GM21576 (cell line): ENCODE data around the gene MICALL1.
"Not testable (repeated sequence)": the region's sequence is repeated elsewhere in the genome, so short reads cannot be mapped to it uniquely, and the experiment has no call there.

Experiments used
- ATAC-seq: cut with Tn5 transposase; IDR thresholded peaks from one replicate; pipeline ENCODE4 v1.9.1; 2021; ENCODE audit warnings: mild to moderate bottlenecking, moderate library complexity; ENCODE audit not compliant: unreplicated experiment

The MICALL1 gene

DNA sequence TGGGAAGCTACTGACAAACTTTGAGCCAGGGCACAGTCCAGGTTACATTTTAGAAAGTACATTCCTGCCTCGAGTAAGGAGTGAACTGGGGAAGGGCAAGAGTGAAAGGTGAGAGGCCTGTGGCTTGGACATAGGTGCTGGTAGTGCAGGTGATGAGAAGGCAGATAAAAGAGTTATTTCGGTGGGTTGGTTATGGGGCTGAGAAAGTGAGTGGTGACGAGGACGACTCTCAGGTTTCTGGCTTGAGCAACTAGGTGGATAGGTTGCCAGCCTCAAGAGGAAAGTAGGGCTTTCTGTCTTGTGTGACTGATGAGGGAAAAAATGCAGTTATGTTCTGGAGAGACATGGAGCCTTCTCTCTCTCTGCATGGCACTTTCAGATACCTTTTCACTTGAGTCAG lies 51.1 kb downstream of the MICALL1 start:
- no peak for ATAC-seq

DNA sequence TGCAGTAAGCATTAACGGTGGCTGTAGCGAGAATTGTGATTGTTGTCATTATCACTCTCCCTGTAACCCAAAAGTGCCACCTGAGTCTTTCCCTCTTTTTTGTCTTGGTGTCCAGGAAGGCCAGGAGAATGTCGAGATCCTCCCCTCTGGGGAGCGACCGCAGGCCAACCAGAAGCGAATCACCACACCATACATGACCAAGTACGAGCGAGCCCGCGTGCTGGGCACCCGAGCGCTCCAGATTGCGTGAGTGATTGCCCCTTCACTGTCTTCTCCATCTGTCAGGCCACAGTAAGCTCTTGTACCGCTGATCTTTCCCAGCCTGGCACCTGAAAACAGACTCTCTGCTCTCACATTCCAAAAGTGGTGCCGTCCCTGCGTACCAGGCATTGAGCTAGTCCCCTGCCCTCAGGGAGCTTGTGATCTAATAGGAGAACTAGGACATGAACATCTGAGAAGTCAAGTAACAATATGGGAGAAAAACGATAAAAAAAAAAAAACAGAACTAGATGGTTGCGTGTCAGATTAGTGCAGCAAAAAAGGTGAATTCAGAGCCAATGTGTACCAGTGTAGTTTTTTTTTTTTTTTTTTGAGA lies 53.2 kb downstream of the MICALL1 start:
- no peak for ATAC-seq

DNA sequence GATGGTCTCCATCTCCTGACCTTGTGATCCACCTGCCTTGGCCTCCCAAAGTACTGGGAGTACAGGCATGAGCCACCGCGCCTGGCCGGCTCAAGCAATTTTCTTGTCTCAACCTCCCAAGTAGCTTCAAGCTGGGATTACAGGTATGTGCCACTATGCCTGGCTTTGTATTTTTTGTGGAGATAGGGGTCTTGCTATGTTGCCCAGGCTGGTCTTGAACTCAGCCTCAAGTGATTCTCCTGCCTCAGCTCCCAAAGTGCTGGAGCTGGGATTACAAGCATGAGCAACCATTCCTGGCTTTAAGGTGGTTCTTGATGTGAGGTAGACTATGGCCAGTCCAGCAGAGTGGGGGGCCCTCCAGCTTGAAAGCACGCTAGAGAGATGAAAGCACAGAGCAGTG lies 55.0 kb downstream of the MICALL1 start:
- ATAC-seq, result no peak

DNA sequence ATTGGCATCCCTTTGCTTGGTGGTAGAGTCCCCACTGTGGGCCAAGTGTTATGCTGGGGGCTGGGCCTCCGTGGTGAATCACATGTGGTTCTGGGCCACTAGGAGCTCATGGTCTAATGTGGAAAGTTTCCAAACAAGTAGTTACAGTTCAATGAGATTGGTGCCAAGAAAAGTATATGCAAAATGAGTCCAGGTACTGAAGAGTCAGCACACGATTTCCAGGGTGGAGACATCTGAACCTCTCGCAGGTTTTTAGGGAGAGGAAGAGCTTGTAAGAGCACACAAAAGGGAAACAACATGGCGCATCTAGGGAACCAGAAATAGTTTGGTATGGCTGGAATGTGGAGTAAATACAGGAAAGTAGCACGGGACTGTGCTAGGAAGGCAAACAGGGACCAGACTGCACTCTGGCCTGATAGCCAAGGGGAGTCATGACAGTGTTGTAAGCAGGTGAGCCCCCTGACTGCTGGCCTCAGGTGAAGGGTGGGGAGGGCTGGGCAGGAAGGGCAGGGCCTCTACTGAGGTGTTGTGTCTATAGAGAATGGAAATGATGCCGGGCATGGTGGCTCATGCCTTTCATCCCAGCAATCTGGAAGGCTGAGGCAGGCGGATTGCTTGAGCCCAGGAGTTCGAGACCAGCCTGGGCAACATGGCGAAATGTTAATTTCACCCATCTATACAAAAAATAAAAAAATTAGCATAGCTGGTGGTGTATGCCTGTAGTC lies 60.0 kb downstream of the MICALL1 start:
- ATAC-seq, result no peak

DNA sequence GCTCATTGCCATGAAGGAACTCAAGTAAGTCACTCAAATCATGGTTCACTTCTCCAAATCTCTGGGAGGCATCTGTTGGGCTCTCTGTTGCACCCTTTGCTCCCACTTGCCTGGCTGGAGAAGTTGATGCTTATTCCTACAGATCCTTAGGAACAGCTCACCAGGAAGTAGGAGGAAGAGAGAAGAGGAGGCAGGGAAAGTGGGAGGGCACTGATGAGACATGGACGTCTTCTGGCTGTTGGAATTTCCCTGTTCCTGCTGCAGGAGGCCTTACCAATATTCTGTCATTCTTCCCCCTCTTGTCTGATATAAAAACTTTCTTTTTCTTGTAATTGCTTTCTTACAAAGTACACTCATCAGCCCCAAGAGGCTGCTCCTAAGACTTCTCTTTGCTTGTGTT lies 61.0 kb downstream of the MICALL1 start:
- ATAC-seq, result no peak

DNA sequence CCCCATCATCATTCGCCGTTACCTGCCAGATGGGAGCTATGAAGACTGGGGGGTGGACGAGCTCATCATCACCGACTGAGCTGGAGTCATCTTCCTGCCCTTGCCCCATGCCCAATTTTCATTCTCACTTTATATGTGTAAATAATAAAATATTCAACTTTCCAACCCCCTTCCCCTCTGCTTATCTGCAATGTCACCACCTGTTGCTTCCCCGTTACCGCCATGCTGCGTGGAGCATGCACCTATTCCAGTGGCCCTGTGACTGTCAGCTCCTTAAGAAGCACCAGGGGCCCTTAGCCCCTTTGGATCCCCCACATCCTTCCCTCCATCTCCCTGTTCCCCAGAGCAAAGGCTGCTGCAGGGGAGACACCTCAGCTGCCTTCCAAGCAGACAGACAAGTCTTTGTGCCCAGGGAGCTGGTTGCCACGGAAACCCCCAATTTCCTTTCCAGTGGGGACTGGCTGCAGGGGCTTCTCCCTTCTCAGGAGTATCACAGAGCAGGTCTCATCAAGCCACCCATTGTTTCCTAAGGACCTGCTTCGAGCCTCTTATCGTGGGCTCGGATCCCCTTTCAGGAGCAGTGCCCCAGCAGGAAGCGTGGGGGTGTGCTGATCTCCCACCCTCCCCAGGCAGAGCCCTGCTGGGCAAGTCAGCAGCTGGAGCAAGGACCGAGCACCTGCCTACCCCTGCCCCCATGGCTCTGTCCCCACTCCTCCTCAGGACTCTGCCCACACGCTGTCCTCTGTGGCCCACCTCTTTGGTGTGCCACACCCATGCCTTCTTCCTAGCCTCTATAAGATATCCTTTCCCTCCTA lies 61.7 kb downstream of the MICALL1 start:
- ATAC-seq, result no peak

DNA sequence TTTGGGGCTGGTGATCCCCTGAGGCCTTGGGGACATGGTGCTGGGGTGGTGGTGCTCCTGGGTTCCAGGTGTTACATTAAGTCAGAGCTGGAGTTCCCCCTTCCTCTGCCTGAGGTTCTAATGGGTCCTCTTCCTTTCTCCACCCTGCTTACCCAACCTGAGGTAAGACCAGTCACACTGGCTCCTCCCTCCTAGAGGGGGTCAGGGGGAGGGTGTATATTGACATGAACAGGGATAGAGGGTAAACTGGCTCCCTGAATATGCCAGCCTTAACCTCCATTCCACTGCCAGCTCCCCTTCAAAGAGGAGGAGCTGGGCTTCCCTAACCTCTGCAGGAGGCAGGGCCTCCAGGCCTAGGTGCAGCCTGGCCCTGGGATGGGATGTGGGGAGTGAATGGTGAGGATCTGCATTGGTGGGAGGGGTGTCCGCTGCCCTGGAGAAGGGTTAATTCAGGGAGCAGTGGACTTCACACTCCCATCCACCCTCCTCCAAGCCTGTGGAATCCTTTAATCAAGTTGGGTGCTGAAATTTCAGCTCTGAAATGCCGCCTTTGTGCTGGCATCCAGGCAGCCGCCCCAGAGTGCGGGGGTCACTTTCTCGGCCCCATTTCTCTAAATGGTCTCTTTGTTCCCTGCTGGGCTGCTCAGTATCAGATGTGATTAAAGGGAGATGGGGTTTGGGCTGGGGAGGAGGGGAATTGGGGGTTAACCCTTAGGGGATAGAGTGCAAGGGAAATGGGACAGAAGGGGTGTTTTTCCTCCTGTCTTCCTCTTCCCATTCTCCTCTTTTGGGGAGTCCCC lies 62.6 kb downstream of the MICALL1 start:
- ATAC-seq, result no peak

DNA sequence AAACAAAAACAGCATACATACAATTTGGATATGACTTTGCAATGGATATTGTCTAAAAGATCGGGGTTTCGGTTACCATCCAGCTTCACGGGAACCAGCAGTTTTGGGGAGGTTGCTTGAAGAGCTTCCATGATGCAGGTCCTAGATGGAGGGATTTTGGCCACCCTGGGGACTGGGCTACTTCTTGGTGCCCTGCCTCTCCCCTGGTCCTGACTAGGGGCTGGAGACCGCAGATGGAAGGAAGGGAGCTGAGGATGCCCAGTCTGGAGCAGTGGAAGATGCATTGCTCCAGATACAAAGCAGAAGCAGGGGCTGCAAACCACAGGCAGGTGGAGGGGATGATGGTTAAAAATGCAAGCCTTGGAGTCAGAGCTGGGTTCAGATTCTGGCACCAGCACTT lies 64.8 kb downstream of the MICALL1 start:
- ATAC-seq, result no peak

DNA sequence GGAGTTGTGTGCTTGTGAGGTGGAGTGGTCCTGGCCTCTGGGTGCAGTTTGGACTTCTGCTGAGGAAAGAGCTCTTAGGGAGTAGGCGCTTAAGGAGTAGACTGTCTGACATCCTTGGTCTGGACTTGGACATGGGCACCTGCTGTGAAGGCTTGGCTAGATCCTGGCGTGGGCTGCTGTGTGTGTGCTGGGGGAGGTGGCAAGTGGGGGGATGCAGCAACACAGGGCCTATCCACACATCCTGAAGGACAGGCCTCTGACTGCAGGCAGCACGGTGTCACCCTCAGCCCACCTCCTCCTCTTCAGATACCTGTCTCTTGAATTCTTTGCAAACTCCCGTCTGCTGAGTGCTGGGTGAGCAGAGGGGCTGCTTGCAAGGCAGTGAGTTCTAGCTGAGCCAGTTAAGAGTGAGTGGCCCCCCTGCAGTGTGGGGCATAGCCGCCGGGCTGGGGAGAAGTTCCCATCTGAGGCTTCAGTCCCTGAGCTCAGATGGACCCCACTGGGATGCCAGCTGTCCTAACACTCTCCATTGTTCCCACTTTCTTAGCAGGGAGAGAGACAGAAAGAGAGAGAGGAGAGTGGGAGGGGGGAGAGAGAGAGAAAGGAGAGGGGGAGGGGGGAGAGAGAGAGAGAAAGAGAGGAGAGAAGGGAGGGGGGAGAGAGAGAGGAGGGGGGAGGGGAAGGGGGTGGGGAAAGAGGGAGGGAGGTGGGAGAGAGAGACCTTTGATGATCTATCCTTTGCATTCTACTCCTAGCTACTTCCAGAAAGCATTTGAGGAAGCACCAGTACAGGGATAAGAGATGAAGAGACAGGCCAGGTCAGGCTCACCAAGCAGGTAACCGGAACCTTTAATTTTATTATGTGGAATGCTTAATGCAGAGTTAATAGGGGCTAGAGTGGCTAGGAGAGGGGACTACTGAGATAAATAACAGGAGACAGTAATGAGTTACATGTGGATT lies 65.7 kb downstream of the MICALL1 start:
- no peak for ATAC-seq

DNA sequence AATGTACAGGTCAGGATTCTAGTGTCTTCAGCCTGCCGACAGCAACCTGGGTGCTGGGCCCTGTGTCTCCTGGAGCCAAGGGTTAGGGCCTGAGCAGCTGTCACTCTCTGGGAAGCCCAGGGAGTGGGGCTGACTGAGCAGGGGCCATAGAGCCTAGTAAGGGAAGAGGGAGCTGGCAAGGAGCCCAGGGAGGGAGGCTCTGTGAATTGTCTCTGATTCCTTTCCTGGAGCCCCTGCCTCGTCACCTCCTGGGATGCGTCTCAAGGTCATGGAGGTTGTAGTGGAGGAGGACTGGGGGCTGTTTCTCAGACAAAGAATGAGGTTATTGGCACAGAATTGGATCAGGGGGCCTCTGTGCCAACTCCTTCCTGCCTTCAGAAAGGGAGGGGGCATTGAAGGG lies 66.4 kb downstream of the MICALL1 start:
- no peak for ATAC-seq

DNA sequence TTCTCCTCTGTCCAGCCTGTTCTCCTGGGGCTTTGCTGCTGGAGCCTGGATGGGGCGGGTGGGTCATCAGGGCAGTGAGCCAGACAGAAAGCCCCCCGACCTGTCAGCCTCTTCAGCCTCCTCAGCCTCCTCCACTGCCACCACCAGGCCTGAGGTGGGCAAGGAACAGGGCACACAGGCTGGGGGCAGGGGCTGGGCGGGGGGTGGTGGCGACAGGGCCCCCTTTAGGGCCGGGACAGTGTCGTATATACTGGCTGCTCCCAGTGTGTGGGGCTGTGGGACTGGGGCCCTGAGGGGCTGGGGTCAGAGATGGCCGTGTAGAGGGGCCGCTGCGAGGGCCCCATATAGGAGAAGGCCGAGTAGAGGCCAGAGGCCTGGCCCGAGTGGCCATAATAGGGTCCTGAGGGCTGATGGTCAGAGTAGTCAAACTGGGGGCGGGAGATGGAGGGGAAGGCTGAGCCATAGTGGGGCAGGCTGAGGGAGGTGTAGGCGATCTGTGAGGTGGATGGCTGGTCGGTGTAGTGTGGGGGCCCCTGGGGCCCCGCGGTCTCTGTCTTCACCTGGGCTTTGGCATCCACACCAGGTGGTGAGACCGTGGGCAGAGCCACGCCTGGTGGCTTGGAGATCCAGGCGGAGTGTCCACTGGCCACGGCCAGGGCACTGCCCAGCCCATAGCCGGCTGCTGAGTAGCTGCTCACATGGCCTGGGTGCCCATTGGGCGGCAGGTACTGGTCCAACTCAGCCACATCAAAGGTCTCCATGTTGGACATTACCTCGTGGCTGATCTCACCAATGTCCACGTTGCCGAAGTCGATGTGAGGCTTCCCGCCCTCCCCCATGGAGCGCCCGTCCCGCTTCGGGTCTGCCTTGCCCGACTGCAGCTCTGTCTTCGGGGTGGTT lies 67.4 kb downstream of the MICALL1 start:
- ATAC-seq, result no peak

DNA sequence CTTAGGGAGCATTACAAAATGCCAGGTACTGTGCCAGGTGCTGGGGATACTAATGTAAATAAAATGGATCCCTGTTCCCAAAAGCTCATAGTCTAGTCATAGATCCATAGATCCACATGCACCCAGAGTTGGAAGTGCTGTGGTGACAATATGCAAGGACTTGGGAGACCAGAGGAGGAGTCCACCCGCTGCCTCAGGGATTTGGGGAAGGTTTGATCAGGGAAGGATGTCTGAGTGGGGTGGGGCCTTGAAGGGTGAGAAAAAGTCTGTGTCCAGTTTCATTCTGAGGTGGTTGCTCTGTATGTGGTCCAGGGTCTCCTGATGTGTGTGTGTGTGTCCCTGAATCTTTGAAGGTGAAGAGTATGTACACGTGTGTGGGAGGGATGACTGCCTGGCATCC lies 69.1 kb downstream of the MICALL1 start:
- no peak for ATAC-seq

DNA sequence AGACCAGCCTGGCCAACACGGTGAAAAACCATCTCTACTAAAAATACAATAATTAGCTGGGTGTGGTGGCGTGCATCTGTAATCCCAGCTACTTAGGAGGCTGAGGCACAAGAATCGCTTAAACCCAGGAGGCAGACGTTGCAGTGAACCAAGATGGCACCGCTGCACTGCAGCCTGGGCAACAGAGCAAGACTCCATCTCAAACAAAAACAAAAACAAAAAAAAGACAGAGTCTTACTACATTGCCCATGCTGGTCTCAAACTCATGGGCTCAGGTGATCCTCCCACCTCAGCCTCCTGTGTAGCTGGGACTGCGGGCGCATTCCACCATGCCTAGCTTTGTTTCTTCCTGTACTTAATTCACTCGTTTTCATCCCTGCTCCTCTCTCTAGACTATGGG lies 69.9 kb downstream of the MICALL1 start:
- not testable (repeated sequence) for ATAC-seq

DNA sequence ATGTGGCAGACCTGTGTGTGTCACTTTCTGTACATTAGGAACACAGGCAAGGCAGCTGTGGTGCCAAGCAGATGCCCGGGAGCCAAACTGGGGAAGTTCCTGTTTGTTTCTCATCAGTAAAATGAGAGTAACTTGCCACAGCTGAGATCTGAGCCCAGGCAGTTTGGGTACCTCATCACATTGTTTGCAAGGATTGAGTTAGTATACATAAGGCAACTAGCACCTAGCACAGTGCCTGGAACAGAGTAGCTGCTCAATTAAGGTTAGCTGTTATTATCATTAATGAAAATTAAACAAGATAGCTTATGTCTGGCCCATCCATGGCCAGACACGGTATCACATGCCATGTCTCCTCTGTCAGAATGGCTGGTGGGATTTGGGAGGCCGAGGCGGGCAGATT lies 70.5 kb downstream of the MICALL1 start:
- no peak for ATAC-seq

DNA sequence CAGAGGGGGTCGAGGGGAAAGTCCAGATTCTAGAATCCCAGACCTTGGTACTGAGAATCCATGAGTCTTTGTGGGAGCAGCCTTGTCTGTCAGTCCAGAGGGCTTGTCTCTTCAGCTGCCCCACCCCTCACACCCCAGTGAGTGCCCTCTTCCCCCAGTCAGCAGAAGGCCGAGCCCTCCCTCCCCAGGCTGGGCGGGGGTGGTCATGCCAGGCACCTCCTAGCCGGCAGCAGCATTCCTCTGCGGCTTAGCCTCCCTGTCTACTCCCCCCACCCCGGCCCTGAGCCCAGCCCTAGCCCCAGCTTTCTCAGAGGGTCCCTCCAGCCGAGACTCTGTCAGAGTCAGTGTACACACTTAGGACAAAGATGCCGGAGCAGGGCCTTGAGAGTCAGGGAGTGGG lies 73.7 kb downstream of the MICALL1 start:
- no peak for ATAC-seq

DNA sequence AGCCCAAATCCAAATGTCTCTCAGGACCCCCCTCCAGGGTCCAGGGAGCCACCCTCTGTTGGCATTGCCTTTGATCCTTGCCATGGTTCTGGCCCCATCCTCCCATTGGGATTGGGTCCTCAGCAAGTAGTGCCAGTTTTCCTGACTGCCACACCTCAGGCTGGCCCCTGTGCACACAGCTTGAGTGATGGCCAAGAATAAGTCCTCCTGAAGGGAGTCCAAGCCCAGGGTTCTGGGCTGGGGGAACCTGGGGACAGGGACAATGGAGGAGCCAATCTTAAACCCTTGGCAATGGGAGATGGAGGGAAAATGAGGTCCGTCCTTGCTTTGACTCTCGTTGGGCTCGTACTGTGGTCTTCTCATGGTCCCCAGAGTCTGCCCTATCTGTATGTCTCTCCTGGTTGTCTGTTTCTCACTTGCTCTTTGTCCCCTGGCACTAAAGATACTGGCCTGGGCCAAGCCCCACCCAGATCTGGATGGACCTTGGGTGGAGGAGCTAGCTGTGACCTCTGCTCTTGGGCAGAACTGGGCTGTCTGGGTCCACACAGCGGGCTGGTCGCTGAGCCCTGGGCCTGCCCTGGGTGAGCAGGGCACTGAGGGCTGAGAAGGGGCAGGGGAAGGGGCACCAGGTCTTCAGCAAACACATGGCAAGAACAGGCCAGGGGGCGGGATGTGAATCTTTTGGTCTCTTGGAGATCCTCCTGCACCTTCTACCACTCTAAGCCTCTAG lies 75.3 kb downstream of the MICALL1 start:
- ATAC-seq, result no peak

DNA sequence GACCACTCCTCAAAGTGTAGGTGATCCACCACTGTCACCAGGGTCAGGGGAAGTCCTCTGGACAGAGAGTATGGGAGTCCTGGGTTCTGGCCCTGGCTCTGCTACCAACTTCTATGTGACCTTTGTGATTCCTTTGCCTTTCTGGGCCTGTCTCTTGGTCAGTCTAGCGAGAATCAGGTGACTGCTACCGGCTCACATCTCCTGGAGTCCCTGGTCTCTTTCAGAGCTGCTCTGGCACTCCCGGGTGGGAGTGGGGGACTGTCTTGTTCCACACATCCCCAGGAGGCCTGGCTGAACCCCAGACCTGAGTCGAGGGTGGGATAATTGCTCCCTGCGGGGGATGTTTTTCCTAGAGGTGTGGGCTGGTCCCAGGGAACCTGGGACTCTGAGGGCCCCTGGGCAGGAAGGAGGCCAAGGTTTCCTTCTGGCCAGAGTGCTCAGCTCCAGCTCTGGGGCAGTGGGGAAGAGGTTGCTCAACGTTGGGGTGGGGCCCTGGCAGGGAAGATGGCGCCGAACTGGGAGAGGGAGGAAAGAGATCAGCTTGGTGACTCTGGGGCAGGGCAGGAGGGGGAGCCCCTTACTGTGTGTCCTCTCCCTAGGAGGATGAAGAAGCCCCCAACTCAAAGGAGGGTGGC lies 76.2 kb downstream of the MICALL1 start:
- ATAC-seq, result no peak
